Measurements from ENCODE around the gene TRIM72.
"Not testable (repeated sequence)": the region's sequence is repeated elsewhere in the genome, so short reads cannot be mapped to it uniquely, and the experiment has no call there.

Gene TRIM72

GRCh38 chr16:31273676-31274075 lies 59.8 kb downstream of the TRIM72 start:
- no peak for DNase-seq (ENCODE audit: low spot score)
- TF ChIP-seq CTCF (IDR thresholded peaks at IDR 0.05; ENCODE audit: borderline replicate concordance, control extremely low read depth, extremely low read depth, insufficient read depth, missing control alignments), result no peak
- in situ Hi-C loops (cut with MboI; ENCODE audit: low sequenced_read_pairs, unreplicated experiment), result no loop called here

GRCh38 chr16:31274831-31275816 lies 61.2 kb downstream of the TRIM72 start:
- in situ Hi-C loops (cut with MboI; ENCODE audit: low sequenced_read_pairs, unreplicated experiment), result no loop called here
- TF ChIP-seq CTCF (IDR thresholded peaks at IDR 0.05; ENCODE audit: borderline replicate concordance, control extremely low read depth, extremely low read depth, insufficient read depth, missing control alignments), result no peak
- no peak for DNase-seq (ENCODE audit: low spot score)

GRCh38 chr16:31276600-31276999 lies 62.7 kb downstream of the TRIM72 start:
- no peak for TF ChIP-seq CTCF (IDR thresholded peaks at IDR 0.05; ENCODE audit: borderline replicate concordance, control extremely low read depth, extremely low read depth, insufficient read depth, missing control alignments)
- in situ Hi-C loops (cut with MboI; ENCODE audit: low sequenced_read_pairs, unreplicated experiment), result no loop called here
- DNase-seq (ENCODE audit: low spot score), result no peak

- in situ Hi-C loops (cut with MboI; ENCODE audit: low sequenced_read_pairs, unreplicated experiment), result no loop called here
- DNase-seq (ENCODE audit: low spot score), result no peak
Observed at GRCh38 chr16:31277659-31278260, 63.8 kb downstream of the TRIM72 start.

GRCh38 chr16:31278853-31279252 lies 64.9 kb downstream of the TRIM72 start:
- in situ Hi-C loops (cut with MboI; ENCODE audit: low sequenced_read_pairs, unreplicated experiment), result not testable (repeated sequence)

More at GRCh38 chr16:31277659-31278260, 63.8 kb downstream of the TRIM72 start:
- no peak for TF ChIP-seq CTCF (IDR thresholded peaks at IDR 0.05; ENCODE audit: borderline replicate concordance, control extremely low read depth, extremely low read depth, insufficient read depth, missing control alignments)

More at GRCh38 chr16:31278853-31279252, 64.9 kb downstream of the TRIM72 start:
- DNase-seq (ENCODE audit: low spot score), result not testable (repeated sequence)
